Endothelial cell of umbilical vein (primary cell): Measurements from ENCODE around the gene PACS1. TPM values are rescaled to one million over a fixed set of nuclear protein-coding genes. Genes with fewer than 3 reads are reported as not detected.

Source experiments
- BruUV-seq: library from RNA; stranded (reverse); fragments of 400-500 nt; replicated peaks from 2 replicates; lab custom pipeline; 2021; lab: Mats Ljungman, UMichigan
- CTCF ChIA-PET: fragments of 300-600, 350-600 bp; sonication (Branson Sonifier 250); formaldehyde crosslinking; loops from one replicate; lab custom pipeline; 2021; ENCODE audit warnings: antibody characterized with exemption, inconsistent platforms; lab: Charles Lee
- POLR2A ChIA-PET: fragments of 300-600, 350-600 bp; sonication (Branson Sonifier 250); formaldehyde crosslinking; loops from one replicate; lab custom pipeline; 2021; ENCODE audit warnings: antibody characterized with exemption, inconsistent platforms; lab: Charles Lee
- DNase-seq: peaks from one replicate; pipeline ENCODE4 v3.0.0-alpha.2; 2011; ENCODE audit warnings: low read depth, low spot score
- FAIRE-seq: peaks from 2 replicates; lab custom pipeline; 2011; peaks lifted over from hg19 to GRCh38; lab: Jason Lieb, UNC
- H2AFZ ChIP-seq: 2 replicates; pipeline ENCODE4 v1.6.0; 2012; ENCODE audit warnings: low read depth, low read length, control low read depth, inconsistent platforms
- H3K27ac ChIP-seq: 2 replicates; pipeline ENCODE4 v1.5.1; 2011; ENCODE audit warnings: low read depth, mild to moderate bottlenecking, control low read depth, low read length, moderate library complexity; ENCODE audit not compliant: insufficient read depth
- H3K27me3 ChIP-seq, 2 experiments: 2 replicates each; pipeline versions ENCODE4 v1.6.0 to v1.6.1; 2011; ENCODE audit warnings: low read length in 2 of 2, mixed read lengths in 1 of 2; ENCODE audit not compliant: control insufficient read depth in 2 of 2, insufficient read depth in 2 of 2
- H3K36me3 ChIP-seq, 2 experiments: 2 replicates in 1 of 2; 3 replicates in 1 of 2; pipeline ENCODE4 v1.5.1; 2011; ENCODE audit warnings: low read length in 2 of 2, mild to moderate bottlenecking in 1 of 2, moderate library complexity in 1 of 2; ENCODE audit not compliant: control insufficient read depth in 2 of 2, insufficient read depth in 2 of 2; ENCODE audit errors: extremely low read depth in 1 of 2
- H3K4me1 ChIP-seq: 3 replicates; pipeline ENCODE4 v1.5.1; 2011; ENCODE audit warnings: mild to moderate bottlenecking, low read length; ENCODE audit not compliant: control insufficient read depth, insufficient read depth; ENCODE audit errors: extremely low read depth
- H3K4me2 ChIP-seq: 2 replicates; pipeline ENCODE4 v1.6.1; 2011; ENCODE audit warnings: low read length, control low read depth, mixed read lengths; ENCODE audit not compliant: insufficient read depth
- H3K4me3 ChIP-seq, 3 experiments: fragments of 200-600 bp in 1 of 3; sonication (generic), shearing (Covaris generic) in 1 of 3; replicated peaks in 1 of 3; 2 replicates each; pipeline ENCODE4 v1.5.1; 2011 to 2016; ENCODE audit warnings: control low read depth in 3 of 3, low read length in 3 of 3, mild to moderate bottlenecking in 2 of 3, inconsistent platforms in 1 of 3, low read depth in 1 of 3, moderate library complexity in 1 of 3; ENCODE audit not compliant: insufficient read depth in 1 of 3
- H3K79me2 ChIP-seq: 2 replicates; pipeline ENCODE4 v1.6.0; 2012; ENCODE audit warnings: low read length, inconsistent platforms; ENCODE audit not compliant: control insufficient read depth, insufficient read depth
- H3K9ac ChIP-seq: replicated peaks from 2 replicates; pipeline ENCODE3; 2011; ENCODE audit warnings: low read length, control low read depth; ENCODE audit not compliant: insufficient read depth; ENCODE audit errors: extremely low read depth
- H3K9me1 ChIP-seq: replicated peaks from 3 replicates; pipeline ENCODE4 v1.6.0; 2011; ENCODE audit warnings: mild to moderate bottlenecking, low read length; ENCODE audit not compliant: control insufficient read depth, insufficient read depth; ENCODE audit errors: extremely low read depth
- H3K9me3 ChIP-seq: replicated peaks from 2 replicates; pipeline ENCODE4 v1.5.1; 2012; ENCODE audit warnings: low read length, inconsistent platforms; ENCODE audit not compliant: control insufficient read depth, insufficient read depth
- H4K20me1 ChIP-seq: replicated peaks from 2 replicates; pipeline ENCODE3; 2011; ENCODE audit warnings: mild to moderate bottlenecking, low read length; ENCODE audit not compliant: control insufficient read depth, insufficient read depth; ENCODE audit errors: extremely low read depth
- CTCF ChIP-seq, 2 donors: IDR thresholded peaks; 1 replicate in 1 of 2; 2 replicates in 1 of 2; pipeline ENCODE4 v1.5.1; 2011; ENCODE audit warnings: low read length in 2 of 2, mild to moderate bottlenecking in 2 of 2, moderate library complexity in 2 of 2, control low read depth in 1 of 2, inconsistent platforms in 1 of 2, low read depth in 1 of 2; ENCODE audit not compliant: insufficient read depth in 1 of 2; ENCODE audit errors: extremely low read depth in 1 of 2
- EZH2 ChIP-seq: IDR thresholded peaks from 2 replicates; pipeline ENCODE4 v1.6.1; 2012; ENCODE audit warnings: borderline replicate concordance, low read depth, mild to moderate bottlenecking, moderate library complexity, low read length, inconsistent platforms; ENCODE audit not compliant: severe bottlenecking
- FOS ChIP-seq: IDR thresholded peaks from 2 replicates; pipeline ENCODE4 v1.6.1; 2011; ENCODE audit warnings: mild to moderate bottlenecking, low read length, moderate library complexity, borderline replicate concordance; ENCODE audit not compliant: insufficient read depth
- GATA2 ChIP-seq: IDR thresholded peaks from 2 replicates; pipeline ENCODE4 v1.7.0; 2011; ENCODE audit warnings: low read depth, mild to moderate bottlenecking, moderate library complexity, mixed read lengths, low read length; ENCODE audit not compliant: insufficient read length, insufficient read depth
- JUN ChIP-seq: IDR thresholded peaks from 2 replicates; pipeline ENCODE4 v1.6.1; 2011; ENCODE audit warnings: borderline replicate concordance, low read depth; ENCODE audit not compliant: insufficient read length, insufficient read depth
- MAX ChIP-seq: IDR thresholded peaks from 2 replicates; pipeline ENCODE4 v1.6.1; 2011; ENCODE audit not compliant: insufficient read depth, insufficient read length
- MYC ChIP-seq: IDR thresholded peaks from one replicate; pipeline ENCODE4 v1.6.1; 2011; ENCODE audit warnings: mild to moderate bottlenecking, low read depth, low read length
- POLR2A ChIP-seq: IDR thresholded peaks from 2 replicates; pipeline ENCODE4 v1.6.1; 2012; ENCODE audit warnings: low read depth, mild to moderate bottlenecking, control low read depth, low read length
- dilution Hi-C: fragments of 300-500 bp; cut with MboI; formaldehyde crosslinking; loops from one replicate; pipeline ENCODE4 v1.15.0; 2019; ENCODE audit warnings: low sequenced_read_pairs; ENCODE audit not compliant: extremely low pct_ligation_motif_present
- intact Hi-C: fragments of 100-400 bp; cut with micrococcal nuclease; formaldehyde crosslinking; loops from one replicate; pipeline ENCODE4 v1.10.0; 2022
- polyA plus RNA-seq, 4 experiments: library from polyadenylated mRNA; depleted of rRNA in 3 of 4; stranded (reverse) in 3 of 4; unstranded in 1 of 4; fragments of >200 nt; gene quantifications; 2 replicates each; pipeline versions ENCODE4 v1.2.1 to v1.2.3, GENCODE V29; 2011 to 2012; ENCODE audit warnings: missing spikeins in 1 of 4
- total RNA-seq: library from RNA; stranded (reverse); gene quantifications from 2 replicates; pipeline ENCODE4 v1.2.3, GENCODE V29; 2021

The PACS1 gene
- total and polyA plus RNA-seq, 2 donors (not counting 3 experiments of a cell fraction or from before 2014, with no cell fraction given) = 26.4 to 64.4 TPM

- Histone ChIP-seq H3K36me3 (peaks cover 0 to 11% of the 10 kb centered on the region in 2 experiments), H3K9ac (no peak overlapping the region), H3K9me3 (no peaks in the 10 kb centered on the region), H3K79me2 (no peaks in the 10 kb centered on the region), H3K4me1 (no peaks in the 10 kb centered on the region), H3K4me3 (no peak overlapping the region), H3K27me3 (peaks cover 0 to 4% of the 10 kb centered on the region in 2 experiments), H3K9me1 (no peaks in the 10 kb centered on the region), H2AFZ (no peak overlapping the region), H3K4me2 (no peak overlapping the region), H3K27ac (no peak overlapping the region), H4K20me1 (no peaks in the 10 kb centered on the region)
- CTCF ChIA-PET = interaction anchor here (0.6 to 3.2 kb wide), 6 partner anchors 8 to 61 kb away, joined by 3 to 53 read pairs (median 8); partner anchors contain the start of genes RAB1B and YIF1A
- POLR2A ChIA-PET = no interaction called here
- no peak for FAIRE-seq
- intact Hi-C loops (no loop called here), dilution Hi-C loops (no loop called here)
- TF ChIP-seq MYC = no peak
- TF ChIP-seq JUN = no peak
- TF ChIP-seq CTCF (IDR thresholded peaks at IDR 0.05; ENCODE audit: extremely low read depth in 1 of 2, insufficient read depth in 1 of 2, low read depth in 1 of 2, low read length in 2 of 2) = no peak
- TF ChIP-seq MAX = no peak
- no peak for TF ChIP-seq FOS
- TF ChIP-seq GATA2 = no peak
- TF ChIP-seq POLR2A = no peak
- no peak for TF ChIP-seq EZH2
- BruUV-seq = no TSS peak
- no peak for DNase-seq
Measured at GRCh38 chr11:66281001-66281400, 210.9 kb downstream of the PACS1 start.
